ENCODE results near the gene MRPL30.

- no peak for TF ChIP-seq POLR2A (IDR thresholded peaks at IDR 0.05; ENCODE audit: low read depth, low read length)
- no peak for TF ChIP-seq CTCF (IDR thresholded peaks at IDR 0.05; ENCODE audit: extremely low read depth in 1 of 2, insufficient read depth in 1 of 2, low read depth in 1 of 2, low read length in 2 of 2)
- no peak for TF ChIP-seq EZH2 (IDR thresholded peaks at IDR 0.05; ENCODE audit: borderline replicate concordance, low read depth, low read length, severe bottlenecking)
- TF ChIP-seq MAX (IDR thresholded peaks at IDR 0.05; ENCODE audit: insufficient read depth, insufficient read length): no peak
- no peak for TF ChIP-seq JUN (IDR thresholded peaks at IDR 0.05; ENCODE audit: borderline replicate concordance, insufficient read depth, insufficient read length, low read depth)
Measured at GRCh38 chr2:99240431-99240830, 59.4 kb downstream of the MRPL30 start.
